Central memory CD8-positive, alpha-beta T cell (primary cell): Measurements from ENCODE around the gene MUSTN1.
A peak's percentile ranks its signal among the peaks of the same experiment; 100 is the strongest.

Experiments used
- ATAC-seq: fragments of 150-1000 bp; cut with Tn5 transposase; replicated peaks from 2 replicates; pipeline ENCODE4 v1.10.0; 2022; ENCODE audit warnings: mild to moderate bottlenecking, moderate FRiP score, moderate number of reproducible peaks; ENCODE audit not compliant: poor library complexity, severe bottlenecking; ENCODE audit errors: extremely low read depth
- DNase-seq, 2 donors: peaks; one replicate each; pipeline ENCODE4 v3.0.0; 2021; ENCODE audit warnings: low spot score in 2 of 2
- H3K27ac Mint-ChIP-seq: one replicate; pipeline ENCODE4 v1.8.0; 2022; ENCODE audit warnings: low read depth, mild to moderate bottlenecking, moderate library complexity, mixed read lengths
- H3K27me3 Mint-ChIP-seq: one replicate; pipeline ENCODE4 v1.8.0; 2022; ENCODE audit warnings: mixed read lengths
- H3K36me3 Mint-ChIP-seq: one replicate; pipeline ENCODE4 v1.8.0; 2022; ENCODE audit warnings: mild to moderate bottlenecking, moderate library complexity, mixed read lengths; ENCODE audit not compliant: insufficient read depth
- H3K4me1 Mint-ChIP-seq: one replicate; pipeline ENCODE4 v1.8.0; 2022; ENCODE audit warnings: mixed read lengths
- H3K4me3 Mint-ChIP-seq: one replicate; pipeline ENCODE4 v1.8.0; 2022; ENCODE audit warnings: mild to moderate bottlenecking, moderate library complexity, mixed read lengths
- H3K9me3 Mint-ChIP-seq: one replicate; pipeline ENCODE4 v1.8.0; 2022; ENCODE audit warnings: mixed read lengths

Gene MUSTN1

GRCh38 chr3:52839892-52840545 lies 5.2 kb upstream of the MUSTN1 start:
- ATAC-seq (no peak), DNase-seq (no peak)
- Mint-ChIP-seq H3K36me3 (peaks cover 14% of the 10 kb centered on the region), H3K9me3 (no peaks in the 10 kb centered on the region), H3K4me3 (no peak overlapping the region), H3K27me3 (no peaks in the 10 kb centered on the region), H3K4me1 (peaks cover 39% of the 10 kb centered on the region), H3K27ac (no peak overlapping the region)

- Mint-ChIP-seq H3K27me3 (no peaks in the 10 kb centered on the region), H3K27ac (no peak overlapping the region), H3K4me3 (peak overlapping the region; percentile 28), H3K9me3 (no peaks in the 10 kb centered on the region), H3K36me3 (peaks cover 16% of the 10 kb centered on the region), H3K4me1 (peaks cover 39% of the 10 kb centered on the region)
- no peak for DNase-seq
- no peak for ATAC-seq
Measured at GRCh38 chr3:52839268-52839575, 4.4 kb upstream of the MUSTN1 start.

GRCh38 chr3:52838561-52839267 lies 3.9 kb upstream of the MUSTN1 start:
- ATAC-seq = peak; percentile 88
- H3K36me3 Mint-ChIP-seq = peaks cover 16% of the 10 kb centered on the region
- peak overlapping the region; percentile 28 for H3K4me3 Mint-ChIP-seq
- H3K9me3 Mint-ChIP-seq = no peaks in the 10 kb centered on the region
- no peaks in the 10 kb centered on the region for H3K27me3 Mint-ChIP-seq
- no peak for DNase-seq
- H3K27ac Mint-ChIP-seq = no peak overlapping the region
- H3K4me1 Mint-ChIP-seq = peaks cover 39% of the 10 kb centered on the region

GRCh38 chr3:52836986-52837385 lies 2.2 kb upstream of the MUSTN1 start:
- Mint-ChIP-seq H3K4me3 (no peak overlapping the region), H3K4me1 (peaks cover 39% of the 10 kb centered on the region), H3K27me3 (no peaks in the 10 kb centered on the region), H3K36me3 (peaks cover 14% of the 10 kb centered on the region), H3K9me3 (no peaks in the 10 kb centered on the region), H3K27ac (peak overlapping the region; percentile 35)
- ATAC-seq (no peak), DNase-seq (no peak)

GRCh38 chr3:52836471-52836845 lies 1.6 kb upstream of the MUSTN1 start:
- no peaks in the 10 kb centered on the region for H3K27me3 Mint-ChIP-seq
- peaks cover 39% of the 10 kb centered on the region for H3K4me1 Mint-ChIP-seq
- DNase-seq (no peak), ATAC-seq (no peak)
- H3K4me3 Mint-ChIP-seq = no peak overlapping the region
- peaks cover 11% of the 10 kb centered on the region for H3K36me3 Mint-ChIP-seq
- H3K9me3 Mint-ChIP-seq = no peaks in the 10 kb centered on the region
- H3K27ac Mint-ChIP-seq = peak overlapping the region; percentile 35

GRCh38 chr3:52835766-52836470 lies 1.1 kb upstream of the MUSTN1 start:
- H3K4me3 Mint-ChIP-seq = no peak overlapping the region
- DNase-seq = no peak
- H3K27ac Mint-ChIP-seq = no peak overlapping the region
- H3K27me3 Mint-ChIP-seq = no peaks in the 10 kb centered on the region
- ATAC-seq = no peak
- H3K4me1 Mint-ChIP-seq = peaks cover 39% of the 10 kb centered on the region
- no peaks in the 10 kb centered on the region for H3K9me3 Mint-ChIP-seq
- H3K36me3 Mint-ChIP-seq = peaks cover 11% of the 10 kb centered on the region

GRCh38 chr3:52833202-52833601 lies 1.6 kb downstream of the MUSTN1 start:
- H3K4me3 Mint-ChIP-seq = no peak overlapping the region
- DNase-seq (no peak), ATAC-seq (no peak)
- H3K9me3 Mint-ChIP-seq = no peaks in the 10 kb centered on the region
- H3K4me1 Mint-ChIP-seq = peaks cover 17% of the 10 kb centered on the region
- H3K27me3 Mint-ChIP-seq = no peaks in the 10 kb centered on the region
- peaks cover 7% of the 10 kb centered on the region for H3K36me3 Mint-ChIP-seq
- H3K27ac Mint-ChIP-seq = no peak overlapping the region

- peaks cover 4% of the 10 kb centered on the region for H3K4me1 Mint-ChIP-seq
- peaks cover 11% of the 10 kb centered on the region for H3K36me3 Mint-ChIP-seq
- no peaks in the 10 kb centered on the region for H3K9me3 Mint-ChIP-seq
- DNase-seq (no peak), ATAC-seq (no peak)
- H3K27me3 Mint-ChIP-seq = no peaks in the 10 kb centered on the region
- peak overlapping the region; percentile 53 for H3K27ac Mint-ChIP-seq
- no peak overlapping the region for H3K4me3 Mint-ChIP-seq
Measured at GRCh38 chr3:52831500-52832301, 3.1 kb downstream of the MUSTN1 start.

GRCh38 chr3:52830535-52831258 lies 4.1 kb downstream of the MUSTN1 start, which contains the start of gene ITIH4:
ITIH4 (minus strand) TSS chr3:52830672; CDS start chr3:52830642, 30 bp downstream.
- Mint-ChIP-seq H3K9me3 (no peaks in the 10 kb centered on the region), H3K27me3 (no peaks in the 10 kb centered on the region), H3K4me1 (no peaks in the 10 kb centered on the region), H3K27ac (peak within 1 kb of the TSS; percentile 53), H3K4me3 (no peak within 1 kb of the TSS), H3K36me3 (peaks cover 8% of the 10 kb centered on the region)
- DNase-seq (no peak), ATAC-seq (no peak)

- Mint-ChIP-seq H3K4me3 (no peak overlapping the region), H3K36me3 (peaks cover 5% of the 10 kb centered on the region), H3K4me1 (no peaks in the 10 kb centered on the region), H3K9me3 (no peaks in the 10 kb centered on the region), H3K27me3 (no peaks in the 10 kb centered on the region), H3K27ac (no peak overlapping the region)
- ATAC-seq (no peak), DNase-seq (no peak)
Measured at GRCh38 chr3:52829906-52830463, 4.8 kb downstream of the MUSTN1 start.

- ATAC-seq (no peak), DNase-seq (no peak)
- H3K27ac Mint-ChIP-seq = no peak overlapping the region
- H3K4me1 Mint-ChIP-seq = no peaks in the 10 kb centered on the region
- no peaks in the 10 kb centered on the region for H3K27me3 Mint-ChIP-seq
- no peaks in the 10 kb centered on the region for H3K9me3 Mint-ChIP-seq
- H3K4me3 Mint-ChIP-seq = no peak overlapping the region
- peaks cover 4% of the 10 kb centered on the region for H3K36me3 Mint-ChIP-seq
Measured at GRCh38 chr3:52829482-52829881, 5.3 kb downstream of the MUSTN1 start.
